ENCODE results near the gene KDM4C.

GRCh38 chr9:6757132-6757455 is 679 bp upstream of the KDM4C start:
- TF ChIP-seq CTCF (IDR thresholded peaks at IDR 0.05) (no peak), POLR2A (IDR thresholded peaks at IDR 0.05) (no peak), EP300 (IDR thresholded peaks at IDR 0.05) (no peak)
